Stomach (tissue), 4 donors: ENCODE results near the gene TMPRSS2.

Experiments
- CTCF ChIP-seq, 7 experiments: fragments of 450-650 bp in 4 of 7; fragments of 200-600 bp in 3 of 7; sonication (generic) in 3 of 7; IDR thresholded peaks; one replicate each; pipeline ENCODE4 v1.5.1; 2016 to 2019; ENCODE audit warnings: antibody characterized with exemption in 7 of 7, control low read depth in 2 of 7, mild to moderate bottlenecking in 1 of 7
- POLR2A ChIP-seq, 4 donors: fragments of 450-650 bp; IDR thresholded peaks; one replicate each; pipeline ENCODE4 v1.6.1; 2016; ENCODE audit warnings: antibody characterized with exemption in 4 of 4, control low read depth in 2 of 4, mild to moderate bottlenecking in 1 of 4, moderate library complexity in 1 of 4

- TF ChIP-seq CTCF (IDR thresholded peaks at IDR 0.05) = no peak
- TF ChIP-seq POLR2A (IDR thresholded peaks at IDR 0.05) = no peak
These were observed 4.6 kb downstream of the TMPRSS2 start for GRCh38 chr21:41503331-41503730.
